SK-N-SH treated with all-trans-retinoic acid at 6 μM for 48 hours (cell line): ENCODE data around the gene NUDT7.

Experiments used
- ATAC-seq: fragments of 200-7000 bp; cut with Tn5 transposase; 3 replicates; pipeline ENCODE4 v1.9.1; 2020; ENCODE audit warnings: mild to moderate bottlenecking, moderate library complexity
- ARNTL ChIP-seq: fragments of 450-650 bp; formaldehyde crosslinking; IDR thresholded peaks from 2 replicates; pipeline ENCODE4 v1.5.0; 2020; ENCODE audit warnings: low read depth, mild to moderate bottlenecking, moderate library complexity, borderline replicate concordance
- CREB5 ChIP-seq: fragments of 250-450 bp; sonication (Bioruptor Pico); IDR thresholded peaks from 2 replicates; pipeline ENCODE4 v1.5.1; 2020; ENCODE audit warnings: low read depth, mild to moderate bottlenecking, moderate library complexity
- CSDC2 ChIP-seq: fragments of 250-450 bp; sonication (Bioruptor Pico); IDR thresholded peaks from 2 replicates; pipeline ENCODE4 v1.5.0; 2020; ENCODE audit warnings: mild to moderate bottlenecking, moderate library complexity
- CSRNP3 ChIP-seq: fragments of 250-450 bp; sonication (Bioruptor Pico); IDR thresholded peaks from 2 replicates; pipeline ENCODE4 v1.5.1; 2021; ENCODE audit warnings: mild to moderate bottlenecking, moderate library complexity
- GLIS3 ChIP-seq: fragments of 250-450 bp; sonication (Bioruptor Pico); IDR thresholded peaks from 2 replicates; pipeline ENCODE4 v1.5.0; 2020; ENCODE audit warnings: mild to moderate bottlenecking, moderate library complexity
- ISL1 ChIP-seq: fragments of 250-450 bp; sonication (Bioruptor Pico); IDR thresholded peaks from 2 replicates; pipeline ENCODE4 v2.1.2; 2022; ENCODE audit warnings: mild to moderate bottlenecking, moderate library complexity
- PATZ1 ChIP-seq: fragments of 250-450 bp; sonication (Bioruptor Pico); IDR thresholded peaks from 2 replicates; pipeline ENCODE4 v1.8.0; 2020; ENCODE audit warnings: mild to moderate bottlenecking, moderate library complexity, borderline replicate concordance
- POU6F1 ChIP-seq: fragments of 250-450 bp; sonication (Bioruptor Pico); IDR thresholded peaks from 2 replicates; pipeline ENCODE4 v1.8.0; 2021; ENCODE audit warnings: low read depth, mild to moderate bottlenecking, moderate library complexity, borderline replicate concordance
- PPARA ChIP-seq: fragments of 250-450 bp; sonication (Bioruptor Pico); IDR thresholded peaks from 2 replicates; pipeline ENCODE4 v1.5.0; 2020; ENCODE audit warnings: mild to moderate bottlenecking, borderline replicate concordance
- RARB ChIP-seq: fragments of 250-450 bp; sonication (Bioruptor Pico); IDR thresholded peaks from 2 replicates; pipeline ENCODE4 v1.8.0; 2021; ENCODE audit warnings: mild to moderate bottlenecking, moderate library complexity
- TCF4 ChIP-seq: fragments of 250-450 bp; sonication (Bioruptor Pico); IDR thresholded peaks from 2 replicates; pipeline ENCODE4 v1.8.0; 2021; ENCODE audit warnings: mild to moderate bottlenecking, moderate library complexity, borderline replicate concordance
- TOX ChIP-seq: fragments of 250-450 bp; sonication (Bioruptor Pico); IDR thresholded peaks from 2 replicates; pipeline ENCODE4 v1.8.0; 2021; ENCODE audit warnings: mild to moderate bottlenecking, moderate library complexity, borderline replicate concordance
- TSHZ2 ChIP-seq: fragments of 250-450 bp; sonication (Bioruptor Pico); IDR thresholded peaks from 2 replicates; pipeline ENCODE4 v1.5.0; 2020; ENCODE audit warnings: mild to moderate bottlenecking, moderate library complexity
- ZC3H10 ChIP-seq: fragments of 250-450 bp; sonication (Bioruptor Pico); IDR thresholded peaks from 2 replicates; pipeline ENCODE4 v1.5.1; 2021; ENCODE audit warnings: mild to moderate bottlenecking, moderate library complexity
- ZFP3 ChIP-seq: fragments of 250-450 bp; sonication (Bioruptor Pico); IDR thresholded peaks from 2 replicates; pipeline ENCODE4 v1.5.0; 2020; ENCODE audit warnings: mild to moderate bottlenecking, moderate library complexity
- ZFP30 ChIP-seq: fragments of 450-650 bp; formaldehyde crosslinking; IDR thresholded peaks from 2 replicates; pipeline ENCODE4 v1.5.0; 2022; ENCODE audit warnings: mild to moderate bottlenecking, moderate library complexity
- ZNF565 ChIP-seq: fragments of 450-650 bp; formaldehyde crosslinking; conservative IDR thresholded peaks from 2 replicates; pipeline ENCODE4 v1.5.0; 2020; ENCODE audit warnings: low read depth, mild to moderate bottlenecking, moderate library complexity
- ZNF70 ChIP-seq: fragments of 450-650 bp; formaldehyde crosslinking; IDR thresholded peaks from 2 replicates; pipeline ENCODE4 v1.5.0; 2020; ENCODE audit warnings: mild to moderate bottlenecking, moderate library complexity
- ZNF8 ChIP-seq: fragments of 450-650 bp; formaldehyde crosslinking; IDR thresholded peaks from 2 replicates; pipeline ENCODE4 v1.5.0; 2020; ENCODE audit warnings: mild to moderate bottlenecking, moderate library complexity

NUDT7 gene

GRCh38 chr16:77690416-77690815 is 31.9 kb upstream of the NUDT7 start:
- no peak for ATAC-seq
- no peak for TF ChIP-seq CSRNP3
- no peak for TF ChIP-seq ISL1 (CRISPR knock-in tag)
- TF ChIP-seq ZFP3 (CRISPR knock-in tag): no peak
- TF ChIP-seq TSHZ2 (CRISPR knock-in tag): no peak
- no peak for TF ChIP-seq PATZ1 (CRISPR knock-in tag)
- no peak for TF ChIP-seq ZNF8 (CRISPR knock-in tag)
- no peak for TF ChIP-seq ZNF70 (CRISPR knock-in tag)
- TF ChIP-seq CREB5 (CRISPR knock-in tag): no peak
- no peak for TF ChIP-seq GLIS3
- no peak for TF ChIP-seq ZNF565 (CRISPR knock-in tag)
- no peak for TF ChIP-seq TOX (CRISPR knock-in tag)
- no peak for TF ChIP-seq POU6F1 (CRISPR knock-in tag)
- no peak for TF ChIP-seq TCF4

- no peak for ATAC-seq
- no peak for TF ChIP-seq TCF4
- TF ChIP-seq RARB: no peak
- no peak for TF ChIP-seq PATZ1 (CRISPR knock-in tag)
- TF ChIP-seq CREB5 (CRISPR knock-in tag): no peak
- no peak for TF ChIP-seq TSHZ2 (CRISPR knock-in tag)
- no peak for TF ChIP-seq ZC3H10 (CRISPR knock-in tag)
- TF ChIP-seq ZFP30 (CRISPR knock-in tag): no peak
- no peak for TF ChIP-seq TOX (CRISPR knock-in tag)
- no peak for TF ChIP-seq ZNF70 (CRISPR knock-in tag)
- no peak for TF ChIP-seq PPARA
- no peak for TF ChIP-seq POU6F1 (CRISPR knock-in tag)
- TF ChIP-seq CSRNP3: no peak
- TF ChIP-seq CSDC2 (CRISPR knock-in tag): no peak
- TF ChIP-seq ZNF8 (CRISPR knock-in tag): no peak
- TF ChIP-seq ARNTL (CRISPR knock-in tag): no peak
These were observed 29.7 kb upstream of the NUDT7 start for GRCh38 chr16:77692612-77693011.
